Activated naive CD4-positive, alpha-beta T cell treated with anti-CD3 and anti-CD28 coated beads, Interleukin-2, amount 50 U/mL, for 72 hours (primary cell): ENCODE measurements around the gene PARD3B. TPM values are rescaled to one million over a fixed set of nuclear protein-coding genes. Genes with fewer than 3 reads are reported as not detected.

Experiments used
- ATAC-seq, 2 donors: fragments of 150-1000 bp; cut with Tn5 transposase; 2 replicates each; pipeline ENCODE4 v1.10.0; 2021; ENCODE audit warnings: mild to moderate bottlenecking in 2 of 2, moderate library complexity in 2 of 2
- DNase-seq, 2 donors: peaks; one replicate each; pipeline ENCODE4 v3.0.0; 2021 to 2022; ENCODE audit warnings: low spot score in 2 of 2
- H3K27ac Mint-ChIP-seq, 2 donors: one replicate each; pipeline ENCODE4 v1.8.0; 2022; ENCODE audit warnings: mild to moderate bottlenecking in 2 of 2, mixed read lengths in 2 of 2
- H3K36me3 Mint-ChIP-seq, 2 donors: one replicate each; pipeline ENCODE4 v1.8.0; 2022; ENCODE audit warnings: mixed read lengths in 2 of 2
- H3K9me3 Mint-ChIP-seq, 2 donors: one replicate each; pipeline ENCODE4 v1.8.0; 2022; ENCODE audit warnings: mixed read lengths in 2 of 2
- total RNA-seq, 2 donors: library from RNA; stranded (reverse); gene quantifications; one replicate each; pipeline ENCODE4 v1.2.3, GENCODE V29; 2022

PARD3B gene
- total RNA-seq, 2 donors from 2014 or later = 0.09 to 0.35 TPM

DNA sequence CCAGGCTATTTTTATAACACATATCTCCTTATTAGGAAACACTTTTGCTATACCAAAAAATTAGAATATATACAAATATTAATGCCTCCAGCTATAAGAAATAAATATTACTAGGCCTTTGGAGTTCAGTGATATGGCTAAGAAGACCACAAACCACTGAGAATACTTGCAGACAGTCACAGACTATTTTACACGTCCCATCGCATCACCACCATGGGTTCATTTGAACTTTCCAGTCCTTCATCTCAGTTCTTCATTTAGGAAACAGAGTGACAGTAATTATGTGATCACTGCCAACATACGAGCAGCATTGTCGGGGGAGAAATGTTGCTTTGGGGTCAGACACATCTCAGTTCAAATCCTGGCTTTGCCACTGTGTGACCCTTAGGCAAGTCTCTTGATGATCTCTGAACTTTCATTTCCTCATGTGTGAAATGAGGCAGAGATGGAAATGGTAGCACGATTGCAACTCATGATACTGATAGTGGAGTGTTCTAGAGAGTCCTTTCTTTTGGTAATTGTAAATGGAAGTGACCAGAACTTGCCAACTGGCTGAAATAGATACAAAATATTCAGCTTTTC lies 998.1 kb downstream of the PARD3B start:
- Mint-ChIP-seq H3K27ac (peak overlapping the region in 1 of 2 donors; percentile 10), H3K9me3 (no peaks in the 10 kb centered on the region), H3K36me3 (no peaks in the 10 kb centered on the region)
- ATAC-seq (peak; percentile 31 to 34), DNase-seq (no peak)

DNA sequence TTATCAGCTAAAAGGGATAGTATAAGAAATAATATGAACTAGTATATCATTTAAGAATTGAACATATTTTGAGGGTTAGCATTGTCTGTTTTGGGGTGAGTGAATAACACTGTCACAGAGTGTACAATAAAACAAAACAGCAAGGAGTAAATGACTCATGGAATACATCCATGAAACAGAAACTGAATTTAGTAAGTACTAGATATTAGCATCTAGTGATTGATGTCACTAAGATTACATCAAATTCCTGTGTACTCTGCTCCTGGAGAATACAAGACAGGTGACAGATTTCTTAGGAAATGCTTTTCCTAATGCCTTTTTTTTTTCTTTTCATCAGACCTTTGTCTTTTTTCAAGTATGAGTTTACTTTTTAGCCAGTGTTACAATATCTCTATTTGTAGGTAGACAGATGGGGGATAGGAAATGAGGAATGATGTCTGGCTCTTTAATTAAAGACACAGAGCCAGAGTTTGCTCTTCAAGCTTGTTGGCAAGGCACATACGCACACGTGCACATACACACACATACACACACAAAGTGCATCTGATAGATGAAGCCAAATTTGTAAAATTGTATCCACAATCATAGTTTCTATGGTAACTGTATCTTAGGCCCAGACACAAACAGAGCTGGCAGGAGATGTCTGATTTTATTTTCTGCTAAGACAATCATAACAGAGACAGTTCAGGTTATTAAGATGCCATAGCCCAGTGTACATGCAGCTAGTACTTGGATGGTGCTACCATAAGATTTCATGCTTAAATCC lies 998.8 kb downstream of the PARD3B start:
- ATAC-seq = peak; percentile 60 to 87
- Mint-ChIP-seq H3K9me3 (no peaks in the 10 kb centered on the region), H3K36me3 (no peaks in the 10 kb centered on the region), H3K27ac (no peak overlapping the region)
- DNase-seq = no peak

DNA sequence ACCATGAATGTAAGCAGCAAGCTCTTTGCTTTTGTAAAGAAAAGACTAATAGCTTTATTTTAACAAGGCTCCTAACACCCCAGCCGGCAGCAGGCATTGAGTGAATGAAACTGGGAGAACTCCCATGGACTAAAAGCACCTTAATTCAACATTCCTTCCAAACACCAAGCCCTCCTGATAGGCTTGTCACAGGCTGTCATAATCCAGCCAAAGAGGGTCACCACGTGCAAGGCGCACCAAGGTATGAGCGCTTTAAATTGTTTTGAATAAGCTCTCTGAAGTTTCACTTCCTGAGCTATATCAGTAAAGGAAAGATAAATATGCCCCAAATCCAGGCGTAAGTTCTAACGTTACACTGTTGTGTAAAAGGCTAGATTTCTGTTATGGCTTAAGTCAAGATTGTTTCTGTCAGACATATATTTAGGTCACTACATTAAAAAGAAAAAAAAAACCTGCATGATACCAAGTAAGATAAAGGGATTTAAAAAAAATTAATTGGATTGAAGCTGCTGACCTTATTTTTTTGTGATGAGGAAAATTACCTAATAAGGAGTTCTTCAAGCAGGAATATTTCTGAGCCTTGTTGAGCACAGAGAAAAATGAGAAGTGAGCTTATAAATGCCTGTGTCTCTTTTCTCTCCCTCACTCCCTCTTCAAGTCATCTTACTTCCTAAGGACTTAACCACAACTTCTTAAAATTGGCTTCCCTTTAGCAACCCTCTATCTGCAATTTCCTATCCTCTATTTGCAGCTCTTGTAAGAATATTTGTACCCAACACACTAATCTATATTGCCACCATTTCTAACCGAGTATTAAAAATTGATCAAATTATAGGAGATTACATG lies 1000.9 kb downstream of the PARD3B start:
- no peak for DNase-seq
- Mint-ChIP-seq H3K27ac (no peak overlapping the region), H3K36me3 (no peaks in the 10 kb centered on the region), H3K9me3 (no peaks in the 10 kb centered on the region)
- no peak for ATAC-seq

DNA sequence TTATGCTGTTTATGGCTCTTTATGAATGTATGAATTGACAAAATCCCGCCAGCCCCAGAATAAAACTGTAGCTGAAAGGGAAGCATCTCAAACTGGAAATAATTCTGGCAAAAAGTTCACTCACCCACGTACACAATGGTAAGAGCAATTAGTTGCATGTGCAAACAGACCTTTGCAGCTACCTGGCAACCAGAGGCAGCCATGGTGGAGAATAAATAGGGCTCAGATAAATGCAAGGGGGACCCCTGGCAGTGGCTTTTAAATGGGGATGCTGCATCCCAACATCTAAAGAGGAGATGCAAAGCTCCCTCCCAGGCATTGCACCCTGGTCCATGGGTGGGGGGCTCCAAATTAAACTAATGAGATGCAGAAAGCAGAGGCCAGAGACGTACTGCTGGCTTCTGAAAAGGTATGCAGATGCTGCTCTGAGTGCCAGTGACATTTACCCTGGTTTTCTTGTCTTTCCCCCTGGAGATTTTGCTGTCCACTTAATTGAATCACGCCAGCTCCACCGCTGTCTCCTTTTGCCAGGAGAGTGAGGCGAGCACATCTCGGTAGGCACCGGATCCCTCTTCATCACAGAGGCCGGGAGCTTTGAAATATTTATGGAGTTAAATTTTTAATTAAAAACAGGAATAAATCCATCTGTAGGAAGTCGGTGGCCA lies 1010.4 kb downstream of the PARD3B start:
- no peaks in the 10 kb centered on the region for H3K9me3 Mint-ChIP-seq
- H3K36me3 Mint-ChIP-seq = no peaks in the 10 kb centered on the region
- no peak for ATAC-seq
- no peak overlapping the region for H3K27ac Mint-ChIP-seq
- no peak for DNase-seq

DNA sequence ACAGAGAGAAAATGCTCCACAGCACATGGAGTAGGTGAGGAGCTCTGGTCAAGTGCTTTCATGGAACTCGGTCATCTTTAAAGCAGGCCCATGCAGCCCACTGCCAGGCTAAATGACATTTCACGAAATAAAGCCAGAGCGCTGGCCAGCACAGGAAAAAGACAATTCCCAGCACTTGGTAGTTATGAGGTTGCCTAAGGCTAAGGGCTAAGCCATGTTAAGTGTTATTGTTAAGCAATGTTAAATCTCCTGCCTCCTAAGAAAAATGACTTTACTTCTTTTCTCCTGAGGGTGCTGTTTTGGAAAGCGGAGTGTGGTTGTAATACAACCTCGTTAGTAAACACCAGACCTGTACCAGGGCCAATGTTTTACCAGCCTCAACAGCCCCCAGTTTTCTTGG lies 1011.1 kb downstream of the PARD3B start:
- Mint-ChIP-seq H3K27ac (no peak overlapping the region), H3K9me3 (no peaks in the 10 kb centered on the region), H3K36me3 (no peaks in the 10 kb centered on the region)
- no peak for ATAC-seq
- no peak for DNase-seq

- Mint-ChIP-seq H3K9me3 (no peaks in the 10 kb centered on the region), H3K36me3 (no peaks in the 10 kb centered on the region), H3K27ac (no peak overlapping the region)
- ATAC-seq (no peak), DNase-seq (no peak)
Observed at GRCh38 chr2:205556841-205557539, 1011.7 kb downstream of the PARD3B start.

GRCh38 chr2:205557873-205558272 lies 1012.6 kb downstream of the PARD3B start:
- ATAC-seq (no peak), DNase-seq (no peak)
- Mint-ChIP-seq H3K36me3 (no peaks in the 10 kb centered on the region), H3K27ac (no peak overlapping the region), H3K9me3 (no peaks in the 10 kb centered on the region)

DNA sequence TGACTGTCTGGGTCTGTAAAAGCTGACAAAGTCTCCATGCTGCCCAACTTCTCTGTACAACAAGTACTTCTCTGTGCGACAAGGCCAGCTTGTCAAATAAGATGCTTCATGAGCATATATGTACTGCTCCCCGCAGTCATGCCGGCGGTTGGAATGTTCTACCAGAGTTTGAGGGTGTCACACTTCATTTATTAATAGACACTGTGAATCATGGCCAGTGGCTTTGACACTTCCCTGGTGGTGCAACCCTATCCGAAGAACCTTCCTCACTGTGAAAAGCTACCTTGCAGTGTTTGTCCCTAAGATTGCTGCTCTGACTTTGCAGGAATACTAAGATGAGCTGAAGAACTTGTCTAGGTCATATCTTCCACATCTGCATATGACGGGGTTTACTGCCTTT lies 1016.2 kb downstream of the PARD3B start:
- Mint-ChIP-seq H3K9me3 (no peaks in the 10 kb centered on the region), H3K36me3 (no peaks in the 10 kb centered on the region), H3K27ac (no peak overlapping the region)
- ATAC-seq = no peak
- no peak for DNase-seq

- Mint-ChIP-seq H3K36me3 (no peaks in the 10 kb centered on the region), H3K9me3 (no peaks in the 10 kb centered on the region), H3K27ac (no peak overlapping the region)
- DNase-seq = peak in 1 of 2 donors; percentile 40
- ATAC-seq = peak in 1 of 2 donors; percentile 44
Observed at GRCh38 chr2:205563646-205564045, 1018.4 kb downstream of the PARD3B start.

DNA sequence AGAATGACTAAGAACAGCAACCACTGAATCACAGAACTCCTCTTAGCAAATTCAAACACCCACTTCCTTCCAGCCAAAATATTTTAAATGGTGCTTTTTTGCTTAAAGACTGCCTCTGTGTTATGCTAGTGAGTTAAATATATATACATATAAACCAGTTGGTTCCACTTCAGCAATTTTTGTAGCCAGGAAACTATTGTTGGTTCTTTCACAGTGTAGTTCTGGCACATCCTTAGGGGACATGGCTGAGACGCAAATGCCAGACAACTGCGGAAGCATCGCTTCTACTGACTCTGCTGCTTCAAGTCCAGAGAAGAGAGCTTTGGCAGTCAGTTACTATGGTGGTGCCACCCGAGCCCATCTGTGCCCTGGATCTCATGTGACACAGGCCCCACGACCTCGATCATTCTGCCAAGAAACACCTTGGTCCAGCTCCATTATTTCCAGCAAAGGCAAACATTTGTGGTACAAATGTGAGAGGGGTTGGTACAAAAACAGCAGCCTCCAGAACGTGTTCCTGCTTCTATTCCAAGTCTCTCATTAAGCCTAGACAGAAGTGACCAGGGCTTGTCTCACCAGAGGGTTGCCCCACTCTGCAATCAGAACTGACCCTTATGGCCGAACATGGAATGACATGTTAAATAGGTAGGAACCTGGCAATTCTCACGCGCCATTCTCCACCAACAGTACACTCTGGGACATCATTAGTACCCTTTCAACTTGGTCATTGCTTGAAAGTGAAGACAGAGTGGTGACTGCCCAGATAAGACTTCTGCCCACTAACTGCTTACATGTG lies 1019.3 kb downstream of the PARD3B start:
- no peaks in the 10 kb centered on the region for H3K36me3 Mint-ChIP-seq

DNA sequence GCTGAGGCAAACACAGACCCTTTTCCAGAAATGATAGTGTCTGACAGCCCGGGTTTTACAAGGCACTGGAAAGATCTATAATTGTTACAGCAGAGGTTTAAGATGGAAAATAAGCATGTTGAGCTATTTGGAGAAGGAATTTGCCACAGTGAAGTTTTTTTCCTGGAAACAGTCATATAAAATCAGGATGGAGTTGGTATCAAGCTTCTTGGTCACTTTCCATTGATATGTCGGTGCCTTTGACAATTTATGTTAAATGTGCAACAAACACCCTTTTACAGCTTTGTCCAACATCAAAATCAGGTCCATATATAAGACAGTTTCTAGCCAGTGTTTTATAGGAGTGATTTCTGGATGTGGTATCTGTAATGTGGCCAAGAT lies 1019.9 kb downstream of the PARD3B start:
- ATAC-seq (no peak), DNase-seq (no peak)
- no peaks in the 10 kb centered on the region for H3K36me3 Mint-ChIP-seq
- no peaks in the 10 kb centered on the region for H3K9me3 Mint-ChIP-seq
- no peak overlapping the region for H3K27ac Mint-ChIP-seq

More for the DNA sequence above, 1019.3 kb downstream of the PARD3B start:
- H3K27ac Mint-ChIP-seq = no peak overlapping the region
- no peak for ATAC-seq
- H3K9me3 Mint-ChIP-seq = no peaks in the 10 kb centered on the region
- DNase-seq = no peak

- no peak for ATAC-seq
- H3K27ac Mint-ChIP-seq = no peak overlapping the region
Observed at GRCh38 chr2:205566606-205567168, 1021.4 kb downstream of the PARD3B start.

DNA sequence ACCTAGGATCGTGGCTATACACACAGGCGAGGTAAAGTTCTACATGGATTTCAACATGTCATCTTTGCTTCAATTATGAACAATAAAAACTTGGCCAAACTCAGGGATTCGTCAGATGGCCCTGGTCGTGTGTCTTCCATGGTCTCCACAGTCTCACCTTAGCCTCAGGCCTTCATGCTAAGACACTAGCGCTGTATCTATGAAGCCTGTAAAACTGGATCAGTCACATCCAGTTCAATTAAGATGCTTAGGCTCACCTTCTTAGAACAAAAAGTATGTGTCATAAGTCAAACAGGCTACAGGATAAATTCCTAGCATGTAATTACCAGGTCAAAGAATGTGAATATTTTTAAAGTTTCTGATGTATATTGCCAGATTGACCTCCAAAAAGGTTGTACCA lies 1023.3 kb downstream of the PARD3B start:
- no peaks in the 10 kb centered on the region for H3K9me3 Mint-ChIP-seq
- no peak overlapping the region for H3K27ac Mint-ChIP-seq
- DNase-seq (no peak), ATAC-seq (no peak)
- H3K36me3 Mint-ChIP-seq = no peaks in the 10 kb centered on the region

More at GRCh38 chr2:205566606-205567168, 1021.4 kb downstream of the PARD3B start:
- no peak for DNase-seq
- no peaks in the 10 kb centered on the region for H3K36me3 Mint-ChIP-seq
- no peaks in the 10 kb centered on the region for H3K9me3 Mint-ChIP-seq

DNA sequence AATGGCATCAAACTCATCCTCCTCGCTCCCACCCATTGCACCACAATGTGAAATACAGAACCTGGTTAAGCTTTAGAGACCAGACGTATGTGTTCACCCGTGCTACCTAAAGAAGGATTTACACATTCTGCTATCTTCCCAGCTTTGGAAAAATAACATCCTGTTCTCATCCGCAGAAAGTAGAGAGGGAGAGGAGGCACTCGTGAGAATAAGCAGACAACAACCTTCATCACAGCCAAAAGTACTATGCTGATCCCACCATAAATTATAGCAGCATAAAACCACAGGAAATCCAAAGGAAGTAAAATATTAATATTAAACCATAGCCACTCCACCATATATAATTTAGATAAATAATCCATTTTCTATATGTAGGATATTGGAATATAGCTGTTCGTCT lies 1025.4 kb downstream of the PARD3B start:
- DNase-seq (no peak), ATAC-seq (no peak)
- H3K36me3 Mint-ChIP-seq = no peaks in the 10 kb centered on the region
- no peak overlapping the region for H3K27ac Mint-ChIP-seq
- no peaks in the 10 kb centered on the region for H3K9me3 Mint-ChIP-seq

DNA sequence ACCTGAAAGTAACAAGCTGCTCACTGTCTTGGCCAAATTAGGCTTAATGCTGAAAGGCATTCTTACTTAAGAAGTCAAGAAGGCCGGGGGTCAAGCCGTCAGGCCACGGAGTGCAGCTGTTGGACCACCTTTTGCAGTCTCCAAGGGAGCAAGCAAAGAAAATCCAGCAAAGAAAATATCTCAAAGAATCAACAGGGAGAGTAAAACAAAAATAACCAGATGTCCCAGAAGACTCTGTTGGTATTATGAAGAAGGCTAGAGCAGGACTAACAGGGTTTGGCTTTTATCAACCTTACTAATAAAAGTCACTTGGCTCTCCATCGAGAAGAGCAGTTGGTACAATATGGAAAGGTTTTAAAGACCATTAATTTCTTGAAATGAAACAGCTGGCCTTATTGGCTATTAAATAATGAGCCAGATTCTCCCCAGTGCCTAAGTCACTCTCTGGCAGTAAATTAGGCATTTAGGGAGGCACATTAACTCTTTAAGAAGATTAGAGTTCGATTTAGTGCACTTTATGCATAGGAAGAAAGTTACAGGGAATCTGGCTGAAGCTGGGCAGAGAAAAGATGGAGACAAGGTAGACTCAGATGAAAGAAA lies 1026.2 kb downstream of the PARD3B start:
- DNase-seq (no peak), ATAC-seq (no peak)
- H3K9me3 Mint-ChIP-seq = peaks cover 0 to 1% of the 10 kb centered on the region in 2 donors

More for the DNA sequence above, 1026.2 kb downstream of the PARD3B start:
- no peak overlapping the region for H3K27ac Mint-ChIP-seq
- peaks cover 0 to 2% of the 10 kb centered on the region in 2 donors for H3K36me3 Mint-ChIP-seq
